ENCODE data around the gene SKAP1. TPM values are rescaled to one million over a fixed set of nuclear protein-coding genes. Genes with fewer than 3 reads are reported as not detected.

Gene SKAP1
- polyA plus RNA-seq, 3 donors, result 0.13 to 1.0 (median 0.52) TPM

DNA sequence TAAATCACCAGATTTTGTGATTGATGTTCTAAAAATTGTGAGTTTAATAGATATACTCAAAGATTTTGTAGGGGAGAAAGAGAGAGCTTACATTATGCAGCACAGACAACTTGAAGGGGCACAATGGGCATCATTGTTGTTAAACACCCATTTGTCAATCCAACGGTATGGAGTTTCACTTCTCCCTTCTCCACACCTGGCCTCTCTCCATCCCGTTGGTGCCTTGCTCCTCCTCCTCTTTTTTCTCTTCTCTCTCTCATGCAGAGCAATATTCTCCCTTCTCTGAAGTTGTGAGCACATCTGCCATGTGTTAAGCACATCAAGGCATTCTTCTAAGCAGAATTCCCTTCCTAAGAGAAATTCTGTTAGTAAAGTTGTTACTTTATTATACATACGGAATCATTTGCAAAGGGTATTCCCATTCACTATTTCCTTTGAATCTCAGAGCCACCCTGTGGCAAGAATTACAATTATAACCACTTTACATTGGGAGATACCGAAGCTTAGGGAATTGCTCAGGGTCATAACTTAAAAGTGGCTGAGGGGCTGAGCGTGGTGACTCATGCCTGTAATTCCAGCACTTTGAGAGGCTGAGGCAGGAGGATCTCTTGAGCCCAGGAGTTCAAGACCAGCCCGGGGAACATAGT lies 40.5 kb upstream of the SKAP1 start:
- 68% methylated on average over 3 of the region's 6 CpGs for WGBS (ENCODE audit: insufficient coverage)
- H3K36me3 ChIP-seq (replicated peaks in 1 of 2; ENCODE audit: control insufficient read depth in 1 of 2, insufficient read depth in 2 of 2, low read length in 2 of 2), result no peaks in the 10 kb centered on the region
- H3K9me3 Mint-ChIP-seq, result no peaks in the 10 kb centered on the region
- TF ChIP-seq, protein P1, sequence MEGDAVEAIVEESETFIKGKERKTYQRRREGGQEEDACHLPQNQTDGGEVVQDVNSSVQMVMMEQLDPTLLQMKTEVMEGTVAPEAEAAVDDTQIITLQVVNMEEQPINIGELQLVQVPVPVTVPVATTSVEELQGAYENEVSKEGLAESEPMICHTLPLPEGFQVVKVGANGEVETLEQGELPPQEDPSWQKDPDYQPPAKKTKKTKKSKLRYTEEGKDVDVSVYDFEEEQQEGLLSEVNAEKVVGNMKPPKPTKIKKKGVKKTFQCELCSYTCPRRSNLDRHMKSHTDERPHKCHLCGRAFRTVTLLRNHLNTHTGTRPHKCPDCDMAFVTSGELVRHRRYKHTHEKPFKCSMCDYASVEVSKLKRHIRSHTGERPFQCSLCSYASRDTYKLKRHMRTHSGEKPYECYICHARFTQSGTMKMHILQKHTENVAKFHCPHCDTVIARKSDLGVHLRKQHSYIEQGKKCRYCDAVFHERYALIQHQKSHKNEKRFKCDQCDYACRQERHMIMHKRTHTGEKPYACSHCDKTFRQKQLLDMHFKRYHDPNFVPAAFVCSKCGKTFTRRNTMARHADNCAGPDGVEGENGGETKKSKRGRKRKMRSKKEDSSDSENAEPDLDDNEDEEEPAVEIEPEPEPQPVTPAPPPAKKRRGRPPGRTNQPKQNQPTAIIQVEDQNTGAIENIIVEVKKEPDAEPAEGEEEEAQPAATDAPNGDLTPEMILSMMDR (IDR thresholded peaks at IDR 0.05), result no peak
- H3K27me3 ChIP-seq (ENCODE audit: control insufficient read depth in 2 of 2, insufficient read depth in 2 of 2, low read length in 2 of 2), result peaks cover 2 to 5% of the 10 kb centered on the region in 2 donors
- no peak overlapping the region for H3K4me2 ChIP-seq (replicated peaks; ENCODE audit: extremely low read depth, low read length, poor library complexity, severe bottlenecking)
- no peaks in the 10 kb centered on the region for H3K4me1 ChIP-seq (ENCODE audit: control insufficient read depth in 1 of 2, insufficient read depth in 2 of 2, low read length in 2 of 2)
- no peak overlapping the region for H3K27ac Mint-ChIP-seq
- H3K9me3 ChIP-seq (replicated peaks in 1 of 2; ENCODE audit: control insufficient read depth in 1 of 2, insufficient read depth in 1 of 2, low read length in 2 of 2), result no peaks in the 10 kb centered on the region
- H3K4me3 ChIP-seq (replicated peaks in 1 of 3; ENCODE audit: low read depth in 2 of 3, low read length in 3 of 3), result no peak overlapping the region
- H3K27me3 Mint-ChIP-seq (ENCODE audit: low read depth in 3 of 3), result peaks cover 14 to 35% (median 20%) of the 10 kb centered on the region in 3 donors
- H3K27ac ChIP-seq (ENCODE audit: low read depth in 1 of 2, low read length in 2 of 2), result no peak overlapping the region
- intact Hi-C loops (cut with micrococcal nuclease), result no loop called here
- no peaks in the 10 kb centered on the region for H3K79me2 ChIP-seq (ENCODE audit: insufficient read depth, low read length)
- H3K4me1 Mint-ChIP-seq, result no peaks in the 10 kb centered on the region
- H3K36me3 Mint-ChIP-seq, result no peaks in the 10 kb centered on the region
- DNase-seq, result no peak
- peak overlapping the region in 1 of 2 donors; percentile 43 for H3K4me3 Mint-ChIP-seq
- H4K20me1 ChIP-seq (ENCODE audit: insufficient read depth, low read length), result no peaks in the 10 kb centered on the region
- no peak overlapping the region for H2AFZ ChIP-seq (ENCODE audit: insufficient read depth, low read depth, low read length, poor library complexity, severe bottlenecking)
- H3K9ac ChIP-seq (ENCODE audit: insufficient read depth, low read length, poor library complexity, severe bottlenecking), result no peak overlapping the region

DNA sequence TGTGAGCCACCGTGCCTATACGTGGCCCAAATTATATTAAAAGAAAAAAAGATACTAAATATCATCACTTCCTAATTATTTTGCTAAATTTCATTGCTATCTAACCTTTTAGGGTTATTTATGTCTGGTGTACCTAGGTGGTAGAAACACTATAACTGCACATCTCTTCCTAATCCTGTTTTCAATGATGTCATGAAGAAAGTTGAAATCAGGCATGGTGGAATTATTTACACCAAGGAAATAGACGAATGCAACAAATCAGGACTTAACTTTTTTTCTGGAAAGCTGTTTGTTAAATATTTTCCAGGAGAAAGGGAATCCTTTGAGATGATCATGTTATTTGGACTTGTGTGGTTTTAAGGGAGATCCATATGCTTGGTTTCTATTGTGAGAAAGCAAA lies 39.2 kb upstream of the SKAP1 start:
- Mint-ChIP-seq H3K27ac (no peak overlapping the region), H3K4me1 (no peaks in the 10 kb centered on the region), H3K36me3 (no peaks in the 10 kb centered on the region), H3K4me3 (no peak overlapping the region), H3K27me3 (ENCODE audit: low read depth in 3 of 3) (peaks cover 12 to 36% (median 21%) of the 10 kb centered on the region in 3 donors), H3K9me3 (no peaks in the 10 kb centered on the region)
- Histone ChIP-seq H3K79me2 (ENCODE audit: insufficient read depth, low read length) (no peaks in the 10 kb centered on the region), H2AFZ (ENCODE audit: insufficient read depth, low read depth, low read length, poor library complexity, severe bottlenecking) (no peak overlapping the region), H3K4me2 (replicated peaks; ENCODE audit: extremely low read depth, low read length, poor library complexity, severe bottlenecking) (no peak overlapping the region), H3K9ac (ENCODE audit: insufficient read depth, low read length, poor library complexity, severe bottlenecking) (no peak overlapping the region), H3K36me3 (replicated peaks in 1 of 2; ENCODE audit: control insufficient read depth in 1 of 2, insufficient read depth in 2 of 2, low read length in 2 of 2) (no peaks in the 10 kb centered on the region), H3K9me3 (replicated peaks in 1 of 2; ENCODE audit: control insufficient read depth in 1 of 2, insufficient read depth in 1 of 2, low read length in 2 of 2) (no peaks in the 10 kb centered on the region), H3K4me3 (replicated peaks in 1 of 3; ENCODE audit: low read depth in 2 of 3, low read length in 3 of 3) (no peak overlapping the region), H3K27ac (ENCODE audit: low read depth in 1 of 2, low read length in 2 of 2) (no peak overlapping the region), H3K4me1 (ENCODE audit: control insufficient read depth in 1 of 2, insufficient read depth in 2 of 2, low read length in 2 of 2) (no peaks in the 10 kb centered on the region), H4K20me1 (ENCODE audit: insufficient read depth, low read length) (no peaks in the 10 kb centered on the region), H3K27me3 (ENCODE audit: control insufficient read depth in 2 of 2, insufficient read depth in 2 of 2, low read length in 2 of 2) (peaks cover 2 to 5% of the 10 kb centered on the region in 2 donors)
- intact Hi-C loops (cut with micrococcal nuclease), result no loop called here
- TF ChIP-seq, protein P1 (IDR thresholded peaks at IDR 0.05), result no peak
- WGBS (ENCODE audit: insufficient coverage), result 100% methylated on average over 1 of the region's 3 CpGs
- no peak for DNase-seq
